ENCODE measurements around the gene ZBTB5. TPM values are rescaled to one million over a fixed set of nuclear protein-coding genes. Genes with fewer than 3 reads are reported as not detected.
A peak's percentile ranks its signal among the peaks of the same experiment; 100 is the strongest.

The ZBTB5 gene
- total and polyA plus RNA-seq, 2 of the 13 experiments (the other 11 are each of a cell fraction or from before 2014, with no cell fraction given): 12.5 to 20.5 TPM

GRCh38 chr9:37512437-37512836 lies 47.2 kb upstream of the ZBTB5 start:
- 77% methylated on average over 7 of the region's 12 CpGs for WGBS (ENCODE audit: low lambda C conversion rate)
- intact Hi-C loops (cut with micrococcal nuclease; ENCODE audit: unreplicated experiment): no loop called here
- no TSS peak for BruUV-seq (replicated peaks)

GRCh38 chr9:37511016-37512010 lies 46.1 kb upstream of the ZBTB5 start:
- no peaks in the 10 kb centered on the region for H3K9me3 ChIP-seq (ENCODE audit: low read length)
- H3K4me3 ChIP-seq (replicated peaks in 1 of 3; ENCODE audit: insufficient read depth in 1 of 3, low read depth in 2 of 3, low read length in 3 of 3): no peak overlapping the region
- in situ Hi-C loops (cut with HindIII; ENCODE audit: extremely low pct_ligation_motif_present, low pct_unique_long_range_greater_than_20kb): loop anchor here (10.0 kb wide), 1 partner anchor 63 kb away; the partner anchor contains the start of gene FBXO10
- H3K27me3 ChIP-seq (ENCODE audit: control insufficient read depth in 1 of 2, insufficient read depth in 2 of 2, low read length in 2 of 2): no peaks in the 10 kb centered on the region
- H3K27ac ChIP-seq (ENCODE audit: extremely low read length, insufficient read depth, low read length): no peak overlapping the region
- peaks cover 44% of the 10 kb centered on the region for H3K4me1 ChIP-seq (ENCODE audit: insufficient read depth, low read length)
- H3K4me2 ChIP-seq (ENCODE audit: low read depth, low read length): no peak overlapping the region
- H3K9ac ChIP-seq (ENCODE audit: insufficient read depth, low read depth, low read length): no peak overlapping the region
- ChIA-PET POLR2A (no interaction called here), CTCF (ENCODE audit: low intra/inter-chr PET ratio, low total read pairs) (no interaction called here)
- WGBS (ENCODE audit: low lambda C conversion rate): 93% methylated on average over 14 of the region's 15 CpGs
- no TSS peak for BruUV-seq (replicated peaks)
- no peaks in the 10 kb centered on the region for H3K79me2 ChIP-seq (ENCODE audit: insufficient read depth, low read length)
- ATAC-seq (peak; percentile 21), DNase-seq (ENCODE audit: low spot score) (peak; percentile 29), FAIRE-seq (no peak)
- intact Hi-C loops (cut with micrococcal nuclease; ENCODE audit: unreplicated experiment): no loop called here
- no peaks in the 10 kb centered on the region; a peak in 1 of 5 replicates for H3K36me3 ChIP-seq (replicated peaks in 1 of 2; ENCODE audit: control insufficient read depth in 1 of 2, insufficient read depth in 2 of 2, low read length in 2 of 2)
- no peak overlapping the region for H2AFZ ChIP-seq (ENCODE audit: low read length)
- H4K20me1 ChIP-seq (ENCODE audit: insufficient read depth, low read length): no peaks in the 10 kb centered on the region
- TF ChIP-seq MTA1 (CRISPR knock-in tag; IDR thresholded peaks at IDR 0.05; ENCODE audit: borderline replicate concordance): peak; percentile 29; the same call in 1 of the 2 replicates
- no peak for TF ChIP-seq CREB3 (CRISPR knock-in tag; IDR thresholded peaks at IDR 0.05)
- TF ChIP-seq HDAC2 (CRISPR knock-in tag; IDR thresholded peaks at IDR 0.05): no peak
- TF ChIP-seq RBM22 (optimal IDR thresholded peaks at IDR 0.05; ENCODE audit: low read length): peak; percentile 40
- TF ChIP-seq EZH2 (conservative IDR thresholded peaks at IDR 0.05; ENCODE audit: low read depth, low read length): no peak
- TF ChIP-seq POLR2G (IDR thresholded peaks at IDR 0.05; ENCODE audit: low read depth, low read length): peak; percentile 45
- peak; percentile 25; the same call in 1 of the 2 replicates for TF ChIP-seq STAG1 (CRISPR knock-in tag; IDR thresholded peaks at IDR 0.05)
- TF ChIP-seq CTCF (CRISPR knock-in tag; IDR thresholded peaks at IDR 0.05): peak; percentile 56

More at GRCh38 chr9:37512437-37512836, 47.2 kb upstream of the ZBTB5 start:
- Histone ChIP-seq H4K20me1 (ENCODE audit: insufficient read depth, low read length) (no peaks in the 10 kb centered on the region), H3K4me3 (replicated peaks in 1 of 3; ENCODE audit: insufficient read depth in 1 of 3, low read depth in 2 of 3, low read length in 3 of 3) (no peak overlapping the region), H3K36me3 (replicated peaks in 1 of 2; ENCODE audit: control insufficient read depth in 1 of 2, insufficient read depth in 2 of 2, low read length in 2 of 2) (no peaks in the 10 kb centered on the region), H3K79me2 (ENCODE audit: insufficient read depth, low read length) (no peaks in the 10 kb centered on the region), H3K4me2 (ENCODE audit: low read depth, low read length) (no peak overlapping the region), H3K4me1 (ENCODE audit: insufficient read depth, low read length) (peaks cover 33% of the 10 kb centered on the region), H3K27ac (ENCODE audit: extremely low read length, insufficient read depth, low read length) (no peak overlapping the region), H2AFZ (ENCODE audit: low read length) (no peak overlapping the region), H3K27me3 (ENCODE audit: control insufficient read depth in 1 of 2, insufficient read depth in 2 of 2, low read length in 2 of 2) (no peaks in the 10 kb centered on the region), H3K9me3 (ENCODE audit: low read length) (no peaks in the 10 kb centered on the region), H3K9ac (ENCODE audit: insufficient read depth, low read depth, low read length) (no peak overlapping the region)
- FAIRE-seq (no peak), DNase-seq (ENCODE audit: low spot score) (no peak), ATAC-seq (no peak)
- no peak for TF ChIP-seq ZNF615 (CRISPR knock-in tag; IDR thresholded peaks at IDR 0.05; ENCODE audit: borderline replicate concordance)
- TF ChIP-seq ZSCAN5A (CRISPR knock-in tag; IDR thresholded peaks at IDR 0.05; ENCODE audit: borderline replicate concordance): no peak
- CTCF ChIA-PET (ENCODE audit: low intra/inter-chr PET ratio, low total read pairs): no interaction called here
- POLR2A ChIA-PET: interaction anchor here (0.6 kb wide), 1 partner anchor 47 kb away, joined by 3 read pairs; the partner anchor contains the start of gene ZBTB5
- in situ Hi-C loops (cut with HindIII; ENCODE audit: extremely low pct_ligation_motif_present, low pct_unique_long_range_greater_than_20kb): loop anchor here (10.0 kb wide), 1 partner anchor 62 kb away; the partner anchor contains the start of gene FBXO10

All from HepG2 (cell line).